Measurements from ENCODE around the gene POMGNT2.
"Not testable (repeated sequence)": the region's sequence is repeated elsewhere in the genome, so short reads cannot be mapped to it uniquely, and the experiment has no call there.

POMGNT2 gene

GRCh38 chr3:43080726-43081568 lies 24.9 kb downstream of the POMGNT2 start:
- Histone ChIP-seq H3K4me3 (no peak overlapping the region), H3K27ac (no peak overlapping the region)

GRCh38 chr3:43079536-43080332 lies 26.1 kb downstream of the POMGNT2 start:
- H3K27ac ChIP-seq, result no peak overlapping the region
- H3K4me3 ChIP-seq, result no peak overlapping the region

- Histone ChIP-seq H3K4me3 (no peak overlapping the region), H3K27ac (no peak overlapping the region)
Measured at GRCh38 chr3:43077707-43078106, 28.2 kb downstream of the POMGNT2 start.

DNA sequence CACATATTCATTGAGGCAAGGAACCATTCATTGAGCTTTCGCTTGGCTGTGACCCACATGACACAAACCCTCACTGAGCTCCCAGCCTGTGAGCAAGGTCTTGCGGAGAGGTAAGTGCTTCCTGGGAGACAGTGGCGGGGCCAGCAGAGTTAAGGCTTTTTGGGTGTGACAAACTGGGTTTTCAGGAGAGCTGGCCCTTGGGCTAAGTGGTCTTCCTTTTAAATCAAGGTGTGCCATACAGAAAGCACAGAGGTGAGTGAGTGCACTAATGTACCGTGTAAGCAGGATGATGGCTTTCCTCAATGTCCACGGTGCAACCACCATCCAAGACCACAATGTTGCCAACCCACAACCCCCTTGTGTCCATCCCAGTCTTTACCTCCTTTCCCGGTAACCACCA lies 28.6 kb downstream of the POMGNT2 start:
- Histone ChIP-seq H3K4me3 (no peak overlapping the region), H3K27ac (no peak overlapping the region)

GRCh38 chr3:43076857-43077256 lies 29.0 kb downstream of the POMGNT2 start:
- no peak overlapping the region for H3K4me3 ChIP-seq
- no peak overlapping the region for H3K27ac ChIP-seq

DNA sequence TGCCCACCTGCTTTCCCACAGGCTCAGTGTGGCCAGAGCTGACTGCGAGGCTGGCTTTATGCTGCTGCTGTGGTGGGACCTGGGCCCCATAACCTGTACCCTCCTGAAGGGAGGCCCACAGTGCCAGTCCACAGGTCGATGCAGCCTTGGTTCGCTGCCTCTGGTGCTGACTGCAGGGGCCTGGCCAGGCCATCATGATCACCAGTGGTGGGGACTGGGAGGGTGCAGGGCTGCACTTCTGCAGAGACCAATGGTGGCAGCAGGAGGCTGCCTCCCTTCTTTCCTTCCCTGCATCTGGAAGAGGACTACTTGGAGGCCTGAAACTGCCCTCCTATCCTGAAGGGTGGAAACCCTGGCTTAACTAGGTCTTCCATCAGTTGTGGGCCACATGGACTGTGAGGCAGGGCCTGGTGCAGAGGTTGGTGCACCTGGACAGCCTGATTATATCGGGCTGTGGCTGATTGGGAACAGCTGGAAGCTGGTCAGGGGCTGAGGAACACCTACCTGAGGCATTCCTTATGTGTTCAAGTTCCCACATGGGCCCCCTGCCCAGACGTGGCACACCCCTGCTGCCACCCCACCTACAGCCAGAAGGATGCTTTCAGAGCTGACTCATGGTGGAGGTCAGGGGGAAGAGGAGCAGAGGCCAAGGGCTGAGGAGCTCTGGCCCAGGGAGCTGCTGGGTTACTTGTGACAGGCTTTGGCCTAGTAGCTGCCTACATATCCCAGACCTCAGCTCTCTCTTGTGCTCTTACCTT lies 29.8 kb downstream of the POMGNT2 start:
- Histone ChIP-seq H3K27ac (no peak overlapping the region), H3K4me3 (no peak overlapping the region)

DNA sequence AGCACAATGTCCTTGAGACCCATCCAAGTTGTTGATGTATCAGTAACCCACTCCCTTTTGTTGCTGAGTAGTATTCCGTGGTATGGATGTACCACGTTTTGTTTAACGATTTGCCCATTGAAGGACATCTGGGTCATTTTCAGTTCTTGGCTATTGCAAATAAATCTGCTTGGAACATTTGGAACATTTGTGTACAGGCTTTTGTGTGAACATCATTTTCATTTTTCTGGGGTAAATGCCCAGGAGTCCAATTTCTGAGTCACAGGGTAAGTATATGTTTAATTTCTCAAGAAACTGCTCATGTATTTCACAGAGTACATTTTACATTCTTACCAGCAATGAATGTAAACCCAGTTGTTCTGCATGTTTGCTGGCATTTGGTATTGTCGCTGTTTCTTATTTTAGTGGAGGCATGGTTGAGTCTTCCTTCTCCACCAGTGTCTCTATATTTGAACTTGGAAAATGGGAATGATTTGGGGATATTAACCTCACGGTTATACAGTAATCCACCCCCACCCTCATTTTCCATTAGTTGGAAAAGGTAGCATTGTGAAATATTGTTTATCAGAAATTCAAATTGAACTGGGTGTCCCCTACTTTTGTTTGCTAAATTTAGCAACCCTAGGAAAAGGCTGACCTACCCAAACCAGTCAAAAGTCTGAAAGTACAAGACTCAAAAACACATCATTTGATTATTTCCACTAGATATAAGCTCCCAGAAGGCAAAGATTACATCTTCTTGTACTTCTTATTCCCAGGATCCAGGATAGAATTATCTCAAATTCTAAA lies 30.8 kb downstream of the POMGNT2 start:
- H3K27ac ChIP-seq, result no peak overlapping the region
- no peak overlapping the region for H3K4me3 ChIP-seq

GRCh38 chr3:43074482-43074881 lies 31.4 kb downstream of the POMGNT2 start:
- Histone ChIP-seq H3K4me3 (no peak overlapping the region), H3K27ac (no peak overlapping the region)

DNA sequence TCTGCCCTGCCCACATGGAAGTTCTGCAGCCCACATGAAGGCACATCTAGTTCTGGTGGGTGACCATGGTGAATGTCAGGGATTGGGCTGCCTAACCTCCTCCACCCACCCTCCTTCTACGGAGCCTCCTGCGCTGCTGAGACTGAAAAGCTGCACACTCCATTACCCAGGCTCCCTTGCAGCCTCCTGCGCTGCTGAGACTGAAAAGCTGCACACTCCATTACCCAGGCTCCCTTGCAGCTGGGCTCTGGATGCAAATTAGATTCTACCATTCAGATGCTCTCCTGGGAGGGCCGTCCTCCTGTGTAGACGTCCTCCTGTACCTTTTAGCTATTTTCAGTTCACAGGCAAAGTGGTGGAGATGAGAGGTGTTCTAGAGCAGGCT lies 32.1 kb downstream of the POMGNT2 start:
- no peak overlapping the region for H3K27ac ChIP-seq
- H3K4me3 ChIP-seq, result no peak overlapping the region

DNA sequence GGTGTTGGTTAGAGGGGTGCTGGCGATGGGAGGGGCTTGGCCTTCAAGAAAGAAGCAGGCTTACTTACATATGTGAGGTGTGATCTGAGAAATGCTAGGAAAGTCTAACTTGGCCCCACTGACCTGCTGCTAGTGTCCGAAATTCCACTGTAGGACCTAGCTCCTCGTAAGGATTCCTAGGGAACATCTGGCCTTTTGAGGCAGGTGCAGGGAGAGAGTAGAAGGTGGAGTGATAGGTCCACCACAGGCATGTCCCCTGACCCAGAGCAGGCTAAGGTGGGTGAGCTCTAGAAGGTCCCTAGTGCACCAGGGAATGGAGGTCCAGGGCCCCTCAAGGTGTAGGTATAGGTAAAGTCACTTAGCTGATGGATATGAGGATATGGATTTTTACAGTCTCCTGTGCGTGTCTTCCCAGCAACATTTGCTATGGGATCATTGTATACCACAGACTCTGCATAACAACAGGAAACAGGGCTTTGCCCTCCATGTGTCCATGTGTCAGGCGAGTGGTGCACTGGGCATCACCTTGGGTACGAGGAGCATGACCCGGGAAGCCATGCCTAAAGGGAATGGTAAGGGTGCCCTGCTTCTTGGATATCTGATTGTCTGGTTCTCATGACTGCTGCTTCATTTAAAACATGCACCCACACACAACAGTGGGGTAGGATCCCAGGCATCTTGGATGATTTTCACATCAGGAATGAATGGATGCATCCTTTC lies 32.6 kb downstream of the POMGNT2 start:
- no peak overlapping the region for H3K27ac ChIP-seq
- no peak overlapping the region for H3K4me3 ChIP-seq

DNA sequence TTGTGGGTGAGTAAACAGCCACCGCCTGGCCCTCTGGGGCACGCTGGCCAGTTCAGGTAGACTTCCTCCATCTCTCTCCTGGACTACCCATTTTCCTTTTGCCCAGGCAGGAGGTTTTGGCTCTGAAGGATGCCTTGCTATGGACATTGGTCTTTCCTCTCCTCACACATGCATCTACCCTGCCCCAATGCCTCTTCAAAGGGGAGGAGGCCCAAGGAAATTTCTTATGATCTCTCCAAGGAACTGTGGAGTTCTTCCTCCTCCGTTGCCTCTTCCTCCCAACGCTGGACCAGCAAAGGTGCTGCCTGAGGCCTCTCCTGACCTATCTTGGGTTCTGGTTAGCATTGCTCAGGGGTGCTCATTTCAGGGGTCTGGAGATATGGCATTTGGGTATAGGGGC lies 33.5 kb downstream of the POMGNT2 start:
- no peak overlapping the region for H3K4me3 ChIP-seq

DNA sequence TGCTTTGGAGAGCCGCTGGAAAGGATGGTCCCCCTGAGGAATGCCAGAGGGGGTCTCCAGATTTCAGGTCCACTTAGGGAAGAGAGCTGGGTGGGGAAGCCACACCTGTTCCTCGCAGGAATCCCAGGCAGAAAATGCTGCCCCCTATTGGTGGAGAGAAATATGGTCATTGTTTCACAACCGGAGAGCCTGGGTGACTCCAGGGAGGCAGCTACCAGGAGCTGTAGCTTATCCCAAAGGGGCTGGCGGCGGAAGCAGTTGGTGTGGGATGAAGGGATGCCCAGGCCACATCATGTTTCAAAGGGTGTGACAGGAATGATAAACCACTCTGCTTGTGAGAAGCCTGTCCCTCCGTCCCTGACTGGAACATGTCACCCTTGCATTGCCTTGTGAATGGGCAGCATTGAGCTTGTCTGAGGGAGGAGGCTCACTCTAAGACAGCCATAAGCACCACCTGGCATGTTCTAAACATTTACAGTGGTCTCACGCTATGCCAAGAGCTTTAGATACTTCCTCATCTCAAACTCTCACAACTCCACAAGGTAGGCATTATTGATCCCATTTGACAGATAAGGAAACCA lies 34.5 kb downstream of the POMGNT2 start:
- Histone ChIP-seq H3K4me3 (no peak overlapping the region), H3K27ac (no peak overlapping the region)

More for the DNA sequence above, 33.5 kb downstream of the POMGNT2 start:
- no peak overlapping the region for H3K27ac ChIP-seq

DNA sequence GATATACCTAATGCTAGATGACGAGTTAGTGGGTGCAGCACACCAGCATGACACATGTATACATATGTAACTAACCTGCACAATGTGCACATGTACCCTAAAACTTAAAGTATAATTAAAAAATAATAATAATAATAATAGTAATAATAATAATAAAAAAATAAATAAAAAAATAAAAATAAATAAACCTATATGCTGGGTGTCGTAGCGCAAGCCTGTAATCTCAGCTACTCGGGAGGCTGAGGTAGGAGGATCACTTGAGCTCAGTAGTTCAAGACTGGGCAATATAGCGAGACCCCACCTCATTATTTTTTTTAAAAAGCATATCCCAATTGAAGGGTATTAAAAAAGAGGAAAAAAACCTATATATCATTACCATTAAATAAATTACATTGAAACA lies 35.2 kb downstream of the POMGNT2 start:
- not testable (repeated sequence) for H3K4me3 ChIP-seq, H3K27ac ChIP-seq

GRCh38 chr3:43063114-43063513 lies 42.8 kb downstream of the POMGNT2 start:
- H3K27ac ChIP-seq, result no peak overlapping the region
- H3K4me3 ChIP-seq, result no peak overlapping the region

- no peak overlapping the region for H3K4me3 ChIP-seq
Measured at GRCh38 chr3:43062564-43063040, 43.3 kb downstream of the POMGNT2 start.

GRCh38 chr3:43062040-43062563 lies 43.8 kb downstream of the POMGNT2 start:
- Histone ChIP-seq H3K4me3 (no peak overlapping the region), H3K27ac (no peak overlapping the region)

More at GRCh38 chr3:43062564-43063040, 43.3 kb downstream of the POMGNT2 start:
- H3K27ac ChIP-seq, result no peak overlapping the region

- no peak overlapping the region for H3K27ac ChIP-seq
Measured at GRCh38 chr3:43061101-43061895, 44.6 kb downstream of the POMGNT2 start.

More at GRCh38 chr3:43061101-43061895, 44.6 kb downstream of the POMGNT2 start:
- no peak overlapping the region for H3K4me3 ChIP-seq
